ENCODE measurements around the gene CRYAB. TPM values are rescaled to one million over a fixed set of nuclear protein-coding genes. Genes with fewer than 3 reads are reported as not detected.

CRYAB gene
- total RNA-seq, 1 experiment from 2014 or later, result 1.1 TPM

GRCh38 chr11:111941963-111942362 lies 30.4 kb upstream of the CRYAB start:
- Mint-ChIP-seq H3K27me3 (ENCODE audit: insufficient read depth, unreplicated experiment) (no peaks in the 10 kb centered on the region), H3K27ac (ENCODE audit: unreplicated experiment) (no peak overlapping the region), H3K36me3 (ENCODE audit: insufficient read depth, unreplicated experiment) (peaks cover 5% of the 10 kb centered on the region), H3K4me3 (ENCODE audit: unreplicated experiment) (no peak overlapping the region), H3K4me1 (ENCODE audit: low read depth, unreplicated experiment) (peaks cover 13% of the 10 kb centered on the region), H3K9me3 (ENCODE audit: unreplicated experiment) (no peaks in the 10 kb centered on the region)
- TF ChIP-seq, protein P1, sequence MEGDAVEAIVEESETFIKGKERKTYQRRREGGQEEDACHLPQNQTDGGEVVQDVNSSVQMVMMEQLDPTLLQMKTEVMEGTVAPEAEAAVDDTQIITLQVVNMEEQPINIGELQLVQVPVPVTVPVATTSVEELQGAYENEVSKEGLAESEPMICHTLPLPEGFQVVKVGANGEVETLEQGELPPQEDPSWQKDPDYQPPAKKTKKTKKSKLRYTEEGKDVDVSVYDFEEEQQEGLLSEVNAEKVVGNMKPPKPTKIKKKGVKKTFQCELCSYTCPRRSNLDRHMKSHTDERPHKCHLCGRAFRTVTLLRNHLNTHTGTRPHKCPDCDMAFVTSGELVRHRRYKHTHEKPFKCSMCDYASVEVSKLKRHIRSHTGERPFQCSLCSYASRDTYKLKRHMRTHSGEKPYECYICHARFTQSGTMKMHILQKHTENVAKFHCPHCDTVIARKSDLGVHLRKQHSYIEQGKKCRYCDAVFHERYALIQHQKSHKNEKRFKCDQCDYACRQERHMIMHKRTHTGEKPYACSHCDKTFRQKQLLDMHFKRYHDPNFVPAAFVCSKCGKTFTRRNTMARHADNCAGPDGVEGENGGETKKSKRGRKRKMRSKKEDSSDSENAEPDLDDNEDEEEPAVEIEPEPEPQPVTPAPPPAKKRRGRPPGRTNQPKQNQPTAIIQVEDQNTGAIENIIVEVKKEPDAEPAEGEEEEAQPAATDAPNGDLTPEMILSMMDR (IDR thresholded peaks at IDR 0.05; ENCODE audit: insufficient read depth in 1 of 2, low read depth in 1 of 2, low read length in 1 of 2, severe bottlenecking in 1 of 2, unreplicated experiment in 1 of 2), result no peak
- DNase-seq, result no peak
- CTCF ChIA-PET, result interaction anchor here (1.3 kb wide), 2 partner anchors 15 to 40 kb away, joined by 3 to 4 read pairs; no protein-coding TSS in a partner anchor
- Histone ChIP-seq H3K9me3 (no peaks in the 10 kb centered on the region), H3K27me3 (replicated peaks; ENCODE audit: control insufficient read depth, insufficient read depth, low read length) (no peaks in the 10 kb centered on the region), H3K4me3 (ENCODE audit: low read depth, low read length) (no peak overlapping the region), H3K36me3 (ENCODE audit: control insufficient read depth, insufficient read depth, low read length) (no peaks in the 10 kb centered on the region), H3K4me1 (peaks cover 13% of the 10 kb centered on the region)
- BruUV-seq (replicated peaks), result no TSS peak
- POLR2A ChIA-PET, result no interaction called here
- intact Hi-C loops (cut with micrococcal nuclease; ENCODE audit: unreplicated experiment), result no loop called here

DNA sequence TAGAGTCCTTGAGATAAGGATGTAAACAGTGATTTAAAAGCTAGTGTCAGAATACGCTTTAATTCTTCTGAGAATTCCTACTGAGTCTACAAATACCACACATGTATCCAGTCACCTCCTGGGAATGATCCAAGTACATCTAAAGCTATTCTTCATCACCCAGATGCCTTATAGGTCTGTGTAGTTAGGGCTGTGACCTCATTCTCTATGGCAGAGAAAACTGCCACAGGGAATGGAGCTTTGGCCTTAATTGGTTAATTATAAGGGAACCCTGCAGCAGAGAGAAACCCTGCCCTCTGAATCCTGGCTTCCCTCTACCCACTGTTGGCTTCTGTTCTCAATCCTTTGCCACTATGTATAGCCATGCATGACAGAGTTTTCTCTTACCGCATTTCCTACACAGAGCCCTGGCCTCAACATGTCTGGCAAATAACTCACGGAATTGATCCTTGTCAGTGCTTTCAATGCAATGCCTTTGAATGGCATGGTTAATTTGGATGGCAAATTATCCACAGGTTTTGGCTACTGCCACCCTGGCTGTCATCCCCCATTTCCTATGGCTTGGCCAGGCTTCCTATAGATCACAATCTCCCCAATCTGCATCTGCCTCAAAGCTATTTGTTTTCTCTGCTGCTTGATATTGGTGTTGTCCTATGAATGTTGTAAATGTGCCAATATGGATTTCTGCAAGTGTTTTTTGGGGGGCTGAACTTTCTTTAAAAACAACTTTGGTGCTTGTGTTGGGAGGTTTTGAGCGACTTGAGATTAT lies 28.4 kb upstream of the CRYAB start:
- no peak overlapping the region for H3K4me3 Mint-ChIP-seq (ENCODE audit: unreplicated experiment)
- intact Hi-C loops (cut with micrococcal nuclease; ENCODE audit: unreplicated experiment), result no loop called here
- H3K9me3 Mint-ChIP-seq (ENCODE audit: unreplicated experiment), result no peaks in the 10 kb centered on the region
- ChIA-PET CTCF (interaction anchor here (4.4 kb wide), 1 partner anchor 13 kb away, joined by 17 read pairs; no protein-coding TSS in a partner anchor), POLR2A (no interaction called here)
- H3K4me1 ChIP-seq, result peaks cover 30% of the 10 kb centered on the region
- no peaks in the 10 kb centered on the region for H3K27me3 ChIP-seq (replicated peaks; ENCODE audit: control insufficient read depth, insufficient read depth, low read length)
- no peak for DNase-seq
- no TSS peak for BruUV-seq (replicated peaks)
- H3K27ac Mint-ChIP-seq (ENCODE audit: unreplicated experiment), result no peak overlapping the region
- peaks cover 5% of the 10 kb centered on the region for H3K36me3 Mint-ChIP-seq (ENCODE audit: insufficient read depth, unreplicated experiment)
- no peaks in the 10 kb centered on the region for H3K36me3 ChIP-seq (ENCODE audit: control insufficient read depth, insufficient read depth, low read length)
- peaks cover 27% of the 10 kb centered on the region for H3K4me1 Mint-ChIP-seq (ENCODE audit: low read depth, unreplicated experiment)
- no peaks in the 10 kb centered on the region for H3K27me3 Mint-ChIP-seq (ENCODE audit: insufficient read depth, unreplicated experiment)
- no peaks in the 10 kb centered on the region for H3K9me3 ChIP-seq
- TF ChIP-seq, protein P1 (IDR thresholded peaks at IDR 0.05; ENCODE audit: insufficient read depth in 1 of 2, low read depth in 1 of 2, low read length in 1 of 2, severe bottlenecking in 1 of 2, unreplicated experiment in 1 of 2), result no peak
- no peak overlapping the region for H3K4me3 ChIP-seq (ENCODE audit: low read depth, low read length)

GRCh38 chr11:111938687-111939160 lies 27.2 kb upstream of the CRYAB start:
- Histone ChIP-seq H3K9me3 (no peaks in the 10 kb centered on the region), H3K27me3 (replicated peaks; ENCODE audit: control insufficient read depth, insufficient read depth, low read length) (no peaks in the 10 kb centered on the region), H3K4me1 (peaks cover 18% of the 10 kb centered on the region), H3K4me3 (ENCODE audit: low read depth, low read length) (no peak overlapping the region), H3K36me3 (ENCODE audit: control insufficient read depth, insufficient read depth, low read length) (no peaks in the 10 kb centered on the region)
- no peak overlapping the region for H3K27ac Mint-ChIP-seq (ENCODE audit: unreplicated experiment)
- POLR2A ChIA-PET, result no interaction called here
- BruUV-seq (replicated peaks), result TSS peak; percentile 14
- DNase-seq, result no peak
- H3K9me3 Mint-ChIP-seq (ENCODE audit: unreplicated experiment), result no peaks in the 10 kb centered on the region
- H3K27me3 Mint-ChIP-seq (ENCODE audit: insufficient read depth, unreplicated experiment), result no peaks in the 10 kb centered on the region
- TF ChIP-seq, protein P1 (IDR thresholded peaks at IDR 0.05; ENCODE audit: insufficient read depth in 1 of 2, low read depth in 1 of 2, low read length in 1 of 2, severe bottlenecking in 1 of 2, unreplicated experiment in 1 of 2), result no peak
- intact Hi-C loops (cut with micrococcal nuclease; ENCODE audit: unreplicated experiment), result no loop called here
- H3K4me3 Mint-ChIP-seq (ENCODE audit: unreplicated experiment), result peak overlapping the region; percentile 77
- CTCF ChIA-PET, result interaction anchor here (0.8 to 4.4 kb wide), 2 partner anchors 12 to 43 kb away, joined by 3 to 17 read pairs; no protein-coding TSS in a partner anchor
- peaks cover 15% of the 10 kb centered on the region for H3K4me1 Mint-ChIP-seq (ENCODE audit: low read depth, unreplicated experiment)
- peaks cover 5% of the 10 kb centered on the region for H3K36me3 Mint-ChIP-seq (ENCODE audit: insufficient read depth, unreplicated experiment)
